ENCODE measurements around the gene GSK3B. TPM values are rescaled to one million over a fixed set of nuclear protein-coding genes. Genes with fewer than 3 reads are reported as not detected.

The GSK3B gene
- total RNA-seq, 1 experiment from 2014 or later: 56.5 TPM

GRCh38 chr3:119976214-119976613 is 118.0 kb downstream of the GSK3B start:
- Histone ChIP-seq H4K5ac (ENCODE audit: insufficient read length, low read depth, low read length) (no peak overlapping the region), H4K20me1 (ENCODE audit: control insufficient read depth, insufficient read depth, insufficient read length) (no peaks in the 10 kb centered on the region), H2AFZ (ENCODE audit: low read length) (no peak overlapping the region), H3K9ac (ENCODE audit: extremely low read depth, insufficient read length, low read length) (no peak overlapping the region), H3K27ac (ENCODE audit: insufficient read length, low read depth, low read length) (no peak overlapping the region), H3T11ph (ENCODE audit: low read length) (no peak overlapping the region), H3K18ac (ENCODE audit: insufficient read length, low read depth, low read length) (no peak overlapping the region), H3K79me2 (ENCODE audit: insufficient read depth, low read length) (peaks cover 7% of the 10 kb centered on the region; the same call in 1 of the 2 replicates), H3K56ac (ENCODE audit: insufficient read length, low read depth, low read length) (no peak overlapping the region), H2BK20ac (ENCODE audit: low read depth, low read length, poor library complexity, severe bottlenecking) (no peak overlapping the region), H3K4me2 (ENCODE audit: insufficient read depth, insufficient read length, low read length) (no peak overlapping the region), H2BK15ac (ENCODE audit: low read depth, low read length) (no peak overlapping the region), H2AK5ac (ENCODE audit: insufficient read length, low read length) (no peak overlapping the region), H3K23me2 (ENCODE audit: insufficient read length, low read depth, low read length, poor library complexity, severe bottlenecking) (no peaks in the 10 kb centered on the region), H3K9me3 (ENCODE audit: control insufficient read depth, low read depth, low read length) (no peaks in the 10 kb centered on the region), H3K27me3 (ENCODE audit: insufficient read depth, low read length) (no peaks in the 10 kb centered on the region), H3K79me1 (ENCODE audit: insufficient read depth, low read depth, low read length, poor library complexity, severe bottlenecking) (no peaks in the 10 kb centered on the region), H3K4me1 (ENCODE audit: insufficient read depth, low read length) (no peaks in the 10 kb centered on the region; the same call in 1 of the 2 replicates), H4K8ac (replicated peaks; ENCODE audit: insufficient read length, low read depth, low read length) (no peak overlapping the region), H2BK12ac (ENCODE audit: insufficient read length, low read depth, low read length) (no peak overlapping the region), H3K23ac (ENCODE audit: insufficient read length, low read depth, low read length) (no peak overlapping the region), H2BK5ac (ENCODE audit: insufficient read length, low read length) (no peak overlapping the region), H3K4ac (ENCODE audit: low read depth, low read length) (no peak overlapping the region), H4K91ac (ENCODE audit: insufficient read length, low read depth, low read length) (no peak overlapping the region), H2BK120ac (ENCODE audit: low read depth, low read length, poor library complexity, severe bottlenecking) (no peak overlapping the region), H3K14ac (ENCODE audit: insufficient read depth, low read length) (no peak overlapping the region)
- H3K4me1 Mint-ChIP-seq: no peaks in the 10 kb centered on the region; a peak in 1 of 4 replicates
- no CpG with 5 or more reads among the region's 1 CpG for WGBS (ENCODE audit: extremely low coverage, insufficient read length, low lambda C conversion rate)
- H3K4me3 Mint-ChIP-seq: no peak overlapping the region
- no peaks in the 10 kb centered on the region for H3K9me3 Mint-ChIP-seq
- H3K36me3 Mint-ChIP-seq (ENCODE audit: insufficient read depth in 1 of 3, low read depth in 3 of 3): peaks cover 6 to 20% (median 7%) of the 10 kb centered on the region in 3 experiments; a peak in 6 of 7 replicates
- DNase-seq: no peak
- no peak for TF ChIP-seq CTCF (conservative IDR thresholded peaks at IDR 0.05)
- H3K27ac Mint-ChIP-seq: no peak overlapping the region
- H3K27me3 Mint-ChIP-seq (ENCODE audit: low read depth): no peaks in the 10 kb centered on the region
